ENCODE results near the gene CHST4. TPM values are rescaled to one million over a fixed set of nuclear protein-coding genes. Genes with fewer than 3 reads are reported as not detected.

CHST4 gene
- total and polyA plus RNA-seq, 7 donors, result 0.07 TPM; not detected in 6

DNA sequence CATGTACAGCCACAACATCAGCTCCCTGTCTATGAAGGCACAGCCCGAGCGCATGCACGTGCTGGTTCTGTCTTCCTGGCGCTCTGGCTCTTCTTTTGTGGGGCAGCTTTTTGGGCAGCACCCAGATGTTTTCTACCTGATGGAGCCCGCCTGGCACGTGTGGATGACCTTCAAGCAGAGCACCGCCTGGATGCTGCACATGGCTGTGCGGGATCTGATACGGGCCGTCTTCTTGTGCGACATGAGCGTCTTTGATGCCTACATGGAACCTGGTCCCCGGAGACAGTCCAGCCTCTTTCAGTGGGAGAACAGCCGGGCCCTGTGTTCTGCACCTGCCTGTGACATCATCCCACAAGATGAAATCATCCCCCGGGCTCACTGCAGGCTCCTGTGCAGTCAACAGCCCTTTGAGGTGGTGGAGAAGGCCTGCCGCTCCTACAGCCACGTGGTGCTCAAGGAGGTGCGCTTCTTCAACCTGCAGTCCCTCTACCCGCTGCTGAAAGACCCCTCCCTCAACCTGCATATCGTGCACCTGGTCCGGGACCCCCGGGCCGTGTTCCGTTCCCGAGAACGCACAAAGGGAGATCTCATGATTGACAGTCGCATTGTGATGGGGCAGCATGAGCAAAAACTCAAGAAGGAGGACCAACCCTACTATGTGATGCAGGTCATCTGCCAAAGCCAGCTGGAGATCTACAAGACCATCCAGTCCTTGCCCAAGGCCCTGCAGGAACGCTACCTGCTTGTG, 10.7 kb downstream of the CHST4 start:
- WGBS, 2 donors, result 95% methylated on average over 28 of the region's 28 CpGs
- intact Hi-C loops (cut with DNase I), result no loop called here

DNA sequence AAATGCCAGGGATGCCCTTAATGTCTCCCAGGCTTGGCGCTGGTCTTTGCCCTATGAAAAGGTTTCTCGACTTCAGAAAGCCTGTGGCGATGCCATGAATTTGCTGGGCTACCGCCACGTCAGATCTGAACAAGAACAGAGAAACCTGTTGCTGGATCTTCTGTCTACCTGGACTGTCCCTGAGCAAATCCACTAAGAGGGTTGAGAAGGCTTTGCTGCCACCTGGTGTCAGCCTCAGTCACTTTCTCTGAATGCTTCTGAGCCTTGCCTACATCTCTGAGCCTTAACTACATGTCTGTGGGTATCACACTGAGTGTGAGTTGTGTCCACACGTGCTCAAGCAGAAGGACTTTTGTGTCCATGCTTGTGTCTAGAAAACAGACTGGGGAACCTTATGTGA, 11.4 kb downstream of the CHST4 start:
- 66% methylated on average over 6 of the region's 6 CpGs for WGBS, 2 donors
- H3K9me3 ChIP-seq, result no peaks in the 10 kb centered on the region
- intact Hi-C loops (cut with DNase I), result no loop called here
- no peak overlapping the region for H3K27ac ChIP-seq
- H3K4me3 ChIP-seq, result no peak overlapping the region
- TF ChIP-seq POLR2AphosphoS5 (IDR thresholded peaks at IDR 0.05) (no peak), CTCF (IDR thresholded peaks at IDR 0.05) (no peak)
- no peaks in the 10 kb centered on the region for H3K36me3 ChIP-seq
- DNase-seq, result no peak
- no peaks in the 10 kb centered on the region for H3K27me3 ChIP-seq
- H3K4me1 ChIP-seq, result no peaks in the 10 kb centered on the region

More for the DNA sequence above, 10.7 kb downstream of the CHST4 start:
- Histone ChIP-seq H3K4me3 (no peak overlapping the region), H3K27me3 (no peaks in the 10 kb centered on the region), H3K36me3 (no peaks in the 10 kb centered on the region), H3K9me3 (no peaks in the 10 kb centered on the region), H3K4me1 (no peaks in the 10 kb centered on the region), H3K27ac (no peak overlapping the region)
- TF ChIP-seq POLR2AphosphoS5 (IDR thresholded peaks at IDR 0.05) (no peak), POLR2A (IDR thresholded peaks at IDR 0.05) (no peak), EP300 (IDR thresholded peaks at IDR 0.05) (no peak)
- DNase-seq, result no peak

GRCh38 chr16:71542377-71542776, 16.2 kb downstream of the CHST4 start:
- 26 to 42% methylated on average over 11 of the region's 11 CpGs for WGBS, 2 donors
- H3K27me3 ChIP-seq, result no peaks in the 10 kb centered on the region
- H3K9me3 ChIP-seq, result no peaks in the 10 kb centered on the region
- TF ChIP-seq POLR2AphosphoS5 (IDR thresholded peaks at IDR 0.05) (no peak), CTCF (IDR thresholded peaks at IDR 0.05) (peak in 1 of 4 experiments; percentile 7)
- H3K4me1 ChIP-seq, result no peaks in the 10 kb centered on the region
- no peaks in the 10 kb centered on the region for H3K36me3 ChIP-seq
- no peak overlapping the region for H3K4me3 ChIP-seq
- intact Hi-C loops (cut with DNase I), result no loop called here
- no peak for DNase-seq
- H3K27ac ChIP-seq, result no peak overlapping the region

GRCh38 chr16:71547168-71547567, 20.9 kb downstream of the CHST4 start:
- no peaks in the 10 kb centered on the region for H3K36me3 ChIP-seq
- no peaks in the 10 kb centered on the region for H3K9me3 ChIP-seq
- intact Hi-C loops (cut with DNase I), result no loop called here
- H3K27ac ChIP-seq, result no peak overlapping the region
- no peak overlapping the region for H3K4me3 ChIP-seq
- TF ChIP-seq CTCF (IDR thresholded peaks at IDR 0.05) (no peak), EP300 (IDR thresholded peaks at IDR 0.05) (no peak), POLR2A (IDR thresholded peaks at IDR 0.05) (no peak), POLR2AphosphoS5 (IDR thresholded peaks at IDR 0.05) (no peak)
- DNase-seq, result no peak
- no peaks in the 10 kb centered on the region for H3K27me3 ChIP-seq
- no peaks in the 10 kb centered on the region for H3K4me1 ChIP-seq

DNA sequence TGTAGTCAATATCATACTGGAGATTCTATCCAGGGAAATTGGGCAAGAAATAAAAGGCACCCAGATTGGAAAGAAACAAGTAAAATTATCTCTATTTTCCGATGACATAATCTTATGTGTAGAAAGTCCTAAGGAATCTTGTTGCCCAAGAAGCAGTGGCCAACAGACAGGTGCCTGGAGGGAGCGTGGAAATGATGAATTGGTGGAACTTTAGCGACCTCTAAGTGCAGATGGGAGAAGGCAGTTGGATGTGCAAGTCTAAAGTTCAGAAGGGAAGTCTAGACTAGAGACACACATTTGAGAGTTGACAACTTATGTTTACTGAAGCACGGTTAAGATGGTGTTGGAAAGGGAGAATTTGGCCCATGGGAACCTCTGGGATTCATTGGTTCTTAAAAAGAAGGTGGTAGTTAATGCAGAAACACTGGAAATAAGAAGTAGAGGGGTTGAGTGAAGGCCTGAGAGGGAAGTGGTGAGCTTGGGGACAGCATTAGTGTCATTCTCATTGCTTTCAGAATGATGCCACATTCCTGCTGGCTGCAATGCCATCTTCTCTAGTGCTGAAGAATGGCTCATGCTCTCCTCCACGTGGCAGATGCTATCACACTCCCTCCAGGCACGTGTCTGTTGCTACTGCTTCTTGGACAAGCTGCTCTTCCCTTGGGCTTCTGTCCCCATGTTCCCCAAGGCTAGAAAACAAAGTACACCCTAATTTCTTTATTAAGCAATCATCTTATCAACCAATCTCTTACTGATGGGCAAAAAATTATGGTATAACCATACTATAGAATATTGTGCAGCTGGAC, 26.7 kb downstream of the CHST4 start:
- TF ChIP-seq POLR2AphosphoS5 (IDR thresholded peaks at IDR 0.05) (no peak), POLR2A (IDR thresholded peaks at IDR 0.05) (no peak), CTCF (IDR thresholded peaks at IDR 0.05) (no peak), EP300 (IDR thresholded peaks at IDR 0.05) (no peak)
- intact Hi-C loops (cut with DNase I), result no loop called here
- H3K27me3 ChIP-seq, result no peaks in the 10 kb centered on the region
- no peak overlapping the region for H3K4me3 ChIP-seq
- no peak for DNase-seq
- 46 to 51% methylated on average over 6 of the region's 6 CpGs for WGBS, 2 donors
- no peak overlapping the region for H3K27ac ChIP-seq
- no peaks in the 10 kb centered on the region for H3K36me3 ChIP-seq
- H3K4me1 ChIP-seq, result no peaks in the 10 kb centered on the region
- H3K9me3 ChIP-seq, result no peaks in the 10 kb centered on the region
